Medulla oblongata (tissue), 1 donor: Measurements from ENCODE around the gene ANKRD53.

Experiments
- DNase-seq: peaks from one replicate; pipeline ENCODE4 v3.0.0-alpha.2; 2015; ENCODE audit errors: extremely low spot score

The ANKRD53 gene

DNA sequence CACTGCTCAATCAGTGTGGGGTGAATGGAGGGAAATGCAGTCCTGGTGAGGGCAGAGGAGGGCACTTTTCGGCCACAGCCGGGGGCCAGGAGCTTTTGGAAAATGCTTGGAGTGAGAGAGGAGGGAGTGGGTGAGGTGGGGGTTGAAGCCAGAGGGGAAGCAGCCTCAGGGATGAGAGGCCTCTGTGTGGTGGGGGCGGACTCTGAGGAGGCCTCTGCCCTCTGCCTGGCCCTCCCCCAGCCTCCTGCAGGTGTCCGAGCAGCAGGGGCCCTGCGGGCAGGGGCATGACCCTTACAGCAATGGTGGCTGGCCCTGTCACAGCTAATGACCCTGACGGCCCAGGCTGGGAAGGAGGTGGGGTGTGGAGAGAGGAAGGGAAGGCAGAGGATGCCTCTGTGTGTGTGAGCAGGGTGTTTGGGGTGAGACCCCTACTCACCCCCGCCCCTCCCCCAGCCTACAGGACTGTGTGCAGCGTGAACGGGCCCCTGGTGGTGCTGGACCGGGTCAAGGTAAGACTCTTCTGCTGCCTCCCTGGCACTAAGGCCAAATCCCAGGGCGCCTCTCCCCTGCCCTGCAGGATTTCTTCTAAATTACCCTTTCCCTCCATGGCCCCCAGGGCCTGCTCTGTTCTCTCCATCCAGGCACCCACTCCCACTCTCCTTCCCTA, 35.1 kb upstream of the ANKRD53 start:
- no peak for DNase-seq

DNA sequence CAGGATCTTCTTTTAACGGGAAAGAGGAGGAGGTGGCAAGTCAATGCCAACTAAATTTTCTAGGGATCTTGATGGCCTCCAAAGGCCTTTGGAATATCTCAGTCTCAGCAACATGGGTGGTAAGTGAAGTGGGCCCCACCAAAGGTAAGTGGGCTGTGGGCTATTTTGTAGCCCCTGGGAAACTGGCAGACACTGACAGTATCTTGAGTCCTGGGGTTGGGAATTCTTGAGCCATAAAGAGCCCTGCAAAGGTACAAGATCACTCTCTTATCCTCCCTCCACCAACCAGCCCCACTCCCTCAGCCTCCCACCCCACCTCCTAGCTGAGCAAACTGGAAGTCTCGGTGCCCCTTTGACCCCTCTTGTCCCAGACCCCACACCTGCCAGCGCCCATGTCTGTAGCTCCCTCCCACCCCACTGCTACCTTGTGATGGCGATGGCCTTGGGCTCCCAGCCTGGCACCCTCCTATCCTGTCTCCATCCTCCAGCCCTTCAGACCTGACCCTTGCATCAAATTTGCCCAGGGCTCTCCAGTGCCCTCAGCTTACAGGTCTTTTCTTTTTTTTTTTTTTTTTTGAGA, 34.2 kb upstream of the ANKRD53 start:
- DNase-seq, result no peak

DNA sequence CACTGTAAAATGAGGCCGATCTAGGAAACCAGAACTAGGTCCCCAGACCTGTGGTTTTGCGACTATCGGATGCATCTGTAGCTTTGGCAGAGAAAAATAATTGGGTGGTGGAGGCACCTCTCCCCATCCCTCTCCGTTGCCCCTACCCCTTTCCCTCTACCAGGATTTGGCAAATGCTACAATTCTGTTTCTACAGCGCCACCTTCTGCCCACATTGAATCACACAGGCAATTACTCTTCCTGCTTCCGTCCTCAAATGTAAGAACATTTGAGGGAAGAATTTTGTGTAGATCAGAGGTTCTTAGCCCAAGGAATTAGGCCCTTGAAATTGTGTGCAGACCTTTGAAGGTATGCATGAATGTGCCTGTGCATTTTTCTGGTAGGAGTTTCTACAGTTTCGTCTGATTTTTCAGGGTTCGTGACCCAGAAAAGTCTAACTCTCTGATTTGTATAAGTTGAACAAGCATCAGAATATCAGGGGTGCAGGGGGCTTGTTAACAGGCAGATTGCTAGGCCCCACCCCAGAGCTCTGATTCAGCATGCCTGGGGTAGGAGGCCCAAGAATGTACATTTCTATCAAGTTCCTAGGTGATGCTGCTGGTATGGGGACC, 31.5 kb upstream of the ANKRD53 start:
- DNase-seq, result peak; percentile 80

DNA sequence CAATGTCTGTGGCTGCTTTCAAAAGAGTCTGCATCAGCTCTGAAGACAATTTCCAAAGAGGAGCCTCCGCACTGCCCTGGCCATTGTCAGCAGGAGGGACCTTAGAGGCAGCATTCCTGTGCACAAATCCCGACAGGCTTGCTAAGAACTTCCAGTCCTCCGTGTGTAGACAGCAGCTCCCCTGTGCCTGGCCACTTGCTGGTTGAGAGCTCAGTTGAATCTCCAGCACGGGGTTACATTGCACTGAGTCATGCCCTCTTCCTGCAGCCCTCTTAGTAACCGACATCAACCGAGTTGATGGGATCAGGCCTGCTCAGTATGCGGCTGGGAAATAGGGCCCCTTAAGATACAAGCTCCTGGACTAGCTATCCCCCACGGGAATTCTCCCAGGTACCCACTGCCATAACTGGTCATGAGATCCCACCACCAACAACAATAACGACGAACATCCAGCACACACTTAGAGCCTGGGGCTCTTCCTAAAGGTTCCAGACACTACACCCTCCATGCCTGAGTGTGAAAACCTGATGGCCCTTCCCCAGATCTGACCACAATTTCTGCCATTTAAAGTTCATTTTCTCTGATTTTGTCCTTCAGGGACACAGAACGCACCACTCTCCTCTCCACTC, 30.8 kb upstream of the ANKRD53 start:
- DNase-seq, result no peak

DNA sequence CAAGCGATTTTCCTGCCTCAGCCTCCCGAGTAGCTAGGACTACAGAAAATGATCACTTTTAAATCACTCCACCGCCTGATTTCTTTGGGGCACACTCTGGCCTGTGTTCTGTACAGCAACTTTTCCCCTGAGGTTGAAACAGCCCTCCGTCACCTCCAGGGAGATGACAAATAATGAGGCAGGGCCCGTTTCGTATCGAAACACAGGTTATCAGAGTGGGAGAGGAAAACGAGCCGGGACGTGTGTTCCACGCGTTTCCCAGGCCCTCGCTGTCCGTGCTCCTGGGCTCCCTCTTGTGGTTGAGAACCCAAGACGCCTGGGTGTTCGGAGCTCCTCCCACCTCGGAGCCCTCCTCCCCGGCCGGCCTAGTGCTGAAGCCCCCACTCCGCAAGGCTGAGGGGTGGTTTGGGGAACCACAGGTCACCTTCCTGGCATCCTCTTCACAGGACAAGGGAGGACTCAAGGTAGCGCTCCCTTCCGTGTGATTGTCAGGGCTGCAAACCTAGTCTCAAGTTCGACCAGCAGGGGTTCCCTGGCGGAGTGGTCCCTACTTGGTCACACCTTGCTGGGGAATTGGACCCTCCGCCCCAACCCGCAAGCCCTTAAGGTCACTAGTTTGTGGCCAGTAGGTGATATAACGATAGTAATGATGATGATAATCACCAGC, 30.0 kb upstream of the ANKRD53 start:
- DNase-seq, result peak; percentile 87

DNA sequence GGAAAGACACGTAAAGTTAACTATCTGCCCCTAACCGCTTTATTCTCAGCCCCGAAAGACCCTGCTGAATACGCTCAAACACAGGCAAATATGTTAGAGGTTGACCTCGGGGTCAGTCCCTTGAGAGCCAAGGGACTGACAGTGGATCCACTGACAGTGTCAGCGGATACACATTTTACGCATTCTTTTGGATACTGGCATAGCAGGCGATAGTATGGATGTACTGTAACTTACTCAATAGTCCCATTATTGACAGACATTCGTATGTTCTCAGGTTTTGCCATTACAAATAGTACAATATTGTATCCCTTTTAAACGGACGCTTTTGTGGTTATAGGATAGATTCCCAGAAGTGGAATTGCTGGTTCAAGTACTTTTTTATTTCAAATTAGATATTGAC, 29.3 kb upstream of the ANKRD53 start:
- DNase-seq, result no peak

DNA sequence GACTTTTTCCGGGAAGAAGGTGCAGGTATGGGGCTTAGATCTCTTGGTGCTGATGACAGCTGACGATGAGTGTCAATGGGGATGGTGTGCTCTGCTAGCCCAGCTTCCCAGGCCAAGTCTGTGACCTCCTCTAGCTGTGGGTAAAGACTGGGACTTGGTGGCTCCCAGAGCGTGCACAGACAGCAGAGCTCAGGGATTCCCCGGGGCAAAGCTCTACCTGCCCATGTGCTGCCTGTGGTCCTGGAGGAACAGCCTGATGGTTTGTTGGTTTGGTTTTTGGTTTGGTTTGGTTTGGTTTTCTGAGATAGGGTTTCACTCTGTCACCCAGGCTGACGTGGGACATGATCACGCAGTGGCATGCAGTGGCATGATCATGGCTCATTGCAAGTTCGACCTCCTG, 23.5 kb upstream of the ANKRD53 start:
- DNase-seq, result no peak

DNA sequence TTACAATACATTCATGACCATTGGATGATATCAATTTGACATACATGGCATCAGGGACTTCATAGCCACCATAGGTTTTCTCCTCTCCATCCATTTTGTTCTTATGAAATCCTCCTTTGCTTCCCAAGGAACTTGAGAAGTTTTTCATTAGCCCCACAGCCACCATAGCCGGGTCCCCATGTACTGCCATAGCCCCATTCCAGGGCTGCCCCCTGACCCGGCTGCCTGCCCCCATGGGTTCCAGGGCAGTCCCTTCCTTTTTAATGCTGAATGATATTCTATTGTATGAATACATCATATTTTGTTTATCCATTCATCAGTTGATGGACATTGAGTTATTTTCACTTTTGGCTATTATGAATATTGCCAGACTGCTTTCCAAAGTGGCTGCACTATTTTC, 22.3 kb upstream of the ANKRD53 start:
- no peak for DNase-seq

DNA sequence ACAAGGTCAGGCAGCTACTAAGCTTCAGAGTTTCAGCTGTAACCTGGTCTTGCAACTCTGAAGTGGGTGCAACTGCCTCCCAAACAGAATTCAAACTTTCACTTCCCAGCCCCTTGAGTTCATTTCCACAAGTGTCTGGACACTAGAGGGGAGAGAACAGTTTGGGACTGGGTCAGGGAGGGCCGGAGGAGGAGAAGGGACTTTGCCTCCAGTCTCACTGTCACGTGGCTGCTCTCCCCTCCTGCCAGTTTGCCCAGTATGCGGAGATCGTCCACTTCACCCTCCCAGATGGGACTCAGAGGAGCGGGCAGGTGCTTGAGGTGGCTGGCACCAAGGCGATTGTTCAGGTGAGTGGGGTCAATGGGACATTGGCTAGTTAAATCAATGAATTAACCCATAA, 20.6 kb upstream of the ANKRD53 start:
- DNase-seq, result no peak

DNA sequence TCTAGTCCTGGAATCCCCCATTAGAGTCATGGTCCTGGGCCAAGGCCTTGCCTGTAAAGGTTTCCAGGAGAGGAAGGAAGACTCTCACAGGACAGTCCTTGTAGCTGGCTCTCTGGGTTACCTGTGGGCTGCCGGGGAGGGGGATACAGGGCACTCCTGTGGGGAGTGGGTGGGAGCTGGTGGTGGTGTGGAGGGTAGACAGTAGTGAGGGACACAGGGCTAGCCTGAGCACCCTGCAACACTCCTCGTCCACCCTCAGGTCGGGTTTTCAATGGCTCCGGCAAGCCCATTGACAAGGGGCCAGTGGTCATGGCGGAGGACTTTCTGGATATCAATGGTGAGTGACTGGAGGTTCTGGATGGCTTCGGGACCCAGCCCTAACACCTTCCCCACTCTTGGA, 19.7 kb upstream of the ANKRD53 start:
- DNase-seq, result no peak

DNA sequence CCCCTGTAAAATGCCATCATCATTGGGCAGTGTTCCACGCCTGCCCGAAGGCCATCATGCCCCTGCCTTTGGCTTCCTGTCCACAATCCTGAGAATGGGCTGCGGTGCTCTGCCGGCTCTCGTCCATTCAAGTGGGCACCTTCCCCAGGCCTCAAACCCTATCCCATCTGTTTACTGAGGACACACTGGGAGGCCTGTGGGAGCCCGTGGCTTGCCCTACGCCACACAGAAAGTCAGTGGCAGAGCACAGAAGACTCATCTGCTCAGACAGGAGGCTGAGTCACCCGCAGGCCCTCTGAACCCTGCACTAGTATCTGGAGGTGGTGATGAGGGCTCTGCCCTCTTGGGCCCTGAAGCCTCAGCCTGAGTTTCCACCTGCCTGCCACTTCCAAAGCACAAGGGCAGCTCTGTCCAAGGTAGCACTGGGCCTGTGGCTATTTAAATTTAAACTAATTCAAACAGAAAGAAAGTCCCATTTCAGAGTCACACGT, 19.1 kb upstream of the ANKRD53 start:
- DNase-seq, result no peak

DNA sequence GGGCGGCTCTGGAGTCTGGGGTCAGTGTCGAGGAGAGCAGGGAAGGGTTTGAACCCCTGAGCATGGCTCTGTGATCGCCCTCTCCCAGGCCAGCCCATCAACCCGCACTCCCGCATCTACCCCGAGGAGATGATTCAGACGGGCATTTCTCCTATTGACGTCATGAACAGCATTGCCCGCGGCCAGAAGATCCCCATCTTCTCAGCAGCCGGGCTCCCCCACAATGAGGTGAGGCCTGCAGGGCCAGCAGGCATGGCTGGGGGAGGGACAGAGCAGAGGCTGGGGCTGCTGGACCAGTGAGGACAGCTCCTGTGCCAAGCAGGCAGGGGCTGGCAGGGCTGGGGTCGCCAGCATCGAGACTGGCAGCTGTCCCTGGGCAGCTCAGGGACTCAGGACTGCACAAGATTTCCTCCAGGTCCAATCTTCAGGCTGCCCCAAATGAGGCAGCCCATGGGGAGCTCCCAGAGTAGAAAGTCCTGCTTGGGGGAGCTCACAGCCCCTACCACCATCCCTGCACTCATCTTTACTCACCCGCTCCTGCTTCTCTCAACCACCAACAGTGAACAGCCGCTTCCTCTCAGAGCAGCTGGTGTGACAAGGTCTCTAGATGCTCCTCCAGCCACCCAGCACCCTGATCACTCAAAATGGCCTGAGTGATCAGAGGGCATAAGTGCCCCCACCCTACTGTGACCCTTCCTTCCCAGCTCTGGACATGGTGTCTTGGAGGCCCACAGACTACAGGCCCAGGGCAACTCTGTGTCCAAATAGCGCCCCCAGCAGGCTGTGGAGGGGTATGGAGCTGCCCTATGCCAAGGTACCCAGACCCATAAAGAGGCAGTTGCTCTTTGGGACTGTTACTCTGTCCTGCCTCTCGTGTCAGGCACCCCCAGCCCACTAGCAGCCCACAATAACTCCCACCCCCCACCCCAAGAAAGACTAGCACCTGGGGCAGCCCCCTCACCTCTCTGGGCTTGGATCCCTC, 18.3 kb upstream of the ANKRD53 start:
- no peak for DNase-seq

DNA sequence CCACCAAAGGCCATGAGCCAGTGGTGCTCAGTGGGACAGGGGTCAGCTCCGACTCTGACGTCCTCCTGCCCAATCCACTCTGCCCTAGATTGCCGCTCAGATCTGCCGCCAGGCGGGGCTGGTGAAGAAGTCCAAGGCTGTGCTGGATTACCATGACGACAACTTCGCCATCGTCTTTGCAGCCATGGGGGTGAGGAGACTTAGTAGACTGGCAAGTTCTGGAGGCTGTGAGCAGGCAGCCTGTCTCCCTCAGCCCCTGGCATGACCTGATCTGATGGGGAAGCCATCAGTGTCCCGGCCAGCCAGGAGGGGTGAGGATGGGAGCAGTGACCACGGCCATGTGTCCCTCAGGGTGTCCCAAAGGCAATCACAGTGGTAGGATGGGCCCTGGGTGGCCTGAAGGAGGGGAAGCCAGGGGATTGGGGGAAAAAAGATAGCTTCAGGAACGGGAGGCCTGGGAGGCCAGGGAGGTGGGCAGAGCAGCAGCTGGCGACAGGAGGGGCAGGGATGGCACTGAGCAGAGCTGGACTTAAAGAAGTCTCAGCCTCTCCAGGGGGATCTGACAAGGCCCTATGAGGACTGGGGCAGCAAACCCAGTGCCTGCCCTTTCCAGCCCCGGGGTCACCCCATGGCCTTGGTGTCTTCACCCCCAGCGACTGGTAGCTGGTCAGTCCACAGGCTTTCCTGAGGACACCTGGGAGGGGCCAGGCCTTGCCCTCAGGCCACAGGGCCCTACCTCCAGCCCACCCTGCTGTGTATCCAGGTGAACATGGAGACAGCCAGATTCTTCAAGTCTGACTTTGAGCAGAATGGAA, 17.4 kb upstream of the ANKRD53 start:
- DNase-seq, result no peak

DNA sequence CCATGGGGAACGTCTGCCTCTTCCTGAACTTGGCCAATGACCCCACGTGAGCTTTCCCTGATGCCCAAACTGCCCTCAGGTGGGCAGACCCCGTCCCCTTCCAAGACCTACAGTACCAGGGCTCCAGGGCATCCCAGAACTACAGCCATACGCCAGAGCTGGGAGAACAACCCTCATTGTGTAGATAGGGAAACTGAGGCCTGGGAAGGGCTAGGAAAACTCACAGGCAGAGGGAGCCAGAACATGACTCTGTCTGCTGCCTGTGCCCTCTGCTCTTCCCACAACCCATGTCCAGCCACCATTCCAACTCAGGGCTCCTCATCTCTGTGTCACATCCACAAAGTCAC, 16.8 kb upstream of the ANKRD53 start:
- DNase-seq, result no peak

DNA sequence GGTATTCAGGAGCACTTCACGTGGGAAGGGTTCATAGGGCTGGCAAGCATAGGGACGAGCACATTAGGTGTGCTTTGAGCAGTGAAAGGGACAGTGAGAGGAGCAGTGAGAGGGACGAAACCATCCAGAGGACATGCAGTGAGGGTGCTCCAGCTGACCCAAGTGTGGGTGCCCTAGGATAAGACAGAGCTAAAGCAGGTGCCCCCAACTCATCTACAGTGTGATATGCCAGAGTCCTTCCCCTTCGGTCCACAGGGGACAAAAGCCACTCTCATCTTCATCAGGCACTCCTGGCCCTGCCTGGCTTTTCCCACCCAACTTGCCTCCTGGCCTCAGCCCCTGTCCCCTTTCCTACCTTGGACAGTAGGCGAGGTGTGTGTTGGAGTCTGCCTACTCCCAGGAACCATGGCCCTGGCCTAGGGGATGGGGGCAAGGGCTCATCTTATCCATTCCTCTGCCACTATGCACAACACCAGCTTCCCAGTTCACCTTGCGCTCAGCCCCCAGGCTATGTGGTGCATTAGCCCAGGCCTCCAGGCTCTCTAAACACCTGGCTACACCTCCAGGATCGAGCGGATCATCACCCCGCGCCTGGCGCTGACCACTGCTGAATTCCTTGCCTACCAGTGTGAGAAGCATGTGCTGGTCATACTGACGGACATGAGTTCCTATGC, 16.1 kb upstream of the ANKRD53 start:
- DNase-seq, result no peak

DNA sequence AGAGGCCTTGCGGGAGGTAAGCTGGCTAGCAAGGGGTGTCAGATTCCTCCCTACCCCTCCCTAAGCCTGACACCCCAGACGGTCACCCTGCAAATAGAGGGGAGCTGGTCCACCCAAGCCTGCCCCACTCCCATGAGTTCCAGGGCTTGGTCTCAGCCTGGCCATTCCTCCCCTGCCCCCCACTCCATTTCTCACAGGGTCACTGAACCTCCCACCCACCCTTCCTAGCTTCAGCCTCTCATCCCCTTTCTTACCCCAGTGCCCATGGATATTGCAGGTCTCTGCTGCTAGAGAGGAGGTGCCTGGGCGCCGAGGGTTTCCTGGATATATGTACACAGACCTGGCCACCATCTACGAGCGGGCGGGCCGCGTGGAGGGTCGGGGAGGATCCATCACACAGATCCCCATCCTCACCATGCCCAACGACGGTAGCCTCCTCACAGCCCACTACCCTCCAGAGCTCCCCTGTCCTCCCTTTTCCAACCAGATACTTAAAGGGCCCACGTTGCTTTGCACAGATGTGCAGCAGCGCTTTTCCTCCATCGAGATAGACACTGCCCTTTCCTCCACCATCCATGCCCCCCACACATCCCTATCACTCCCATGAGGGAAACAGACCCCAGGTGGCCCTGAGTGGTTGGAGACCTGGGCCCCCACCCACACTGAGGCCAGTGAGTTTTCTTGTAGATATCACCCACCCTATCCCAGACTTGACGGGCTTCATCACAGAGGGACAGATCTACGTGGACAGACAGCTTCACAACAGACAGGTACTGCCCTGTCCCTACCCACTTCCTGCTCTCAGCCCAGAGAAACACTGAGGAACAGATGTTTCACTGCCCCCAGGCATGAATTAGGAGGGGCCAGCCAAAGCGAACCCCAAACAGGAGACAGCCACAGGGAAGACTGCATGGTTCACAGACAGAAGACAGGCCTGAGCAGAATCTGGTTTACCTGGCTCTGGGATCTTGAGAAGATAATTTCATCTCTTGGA, 15.2 kb upstream of the ANKRD53 start:
- no peak for DNase-seq

DNA sequence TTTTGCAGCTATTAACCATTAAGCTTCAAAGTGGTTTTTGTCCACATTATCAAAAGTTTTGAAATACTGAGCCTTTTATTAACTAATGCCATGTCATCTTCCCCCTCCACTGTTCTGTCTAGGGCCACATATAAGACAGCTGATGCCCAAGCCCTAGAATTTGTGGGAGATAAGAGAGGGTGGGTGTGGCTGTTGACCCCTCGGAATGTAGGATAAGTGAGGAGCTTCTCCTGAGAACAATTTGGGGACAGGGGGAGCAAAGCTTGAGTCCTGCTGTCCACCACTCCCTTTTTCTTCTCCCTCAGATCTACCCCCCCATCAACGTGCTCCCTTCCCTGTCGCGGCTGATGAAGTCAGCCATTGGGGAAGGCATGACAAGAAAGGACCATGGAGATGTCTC, 14.3 kb upstream of the ANKRD53 start:
- DNase-seq, result no peak

DNA sequence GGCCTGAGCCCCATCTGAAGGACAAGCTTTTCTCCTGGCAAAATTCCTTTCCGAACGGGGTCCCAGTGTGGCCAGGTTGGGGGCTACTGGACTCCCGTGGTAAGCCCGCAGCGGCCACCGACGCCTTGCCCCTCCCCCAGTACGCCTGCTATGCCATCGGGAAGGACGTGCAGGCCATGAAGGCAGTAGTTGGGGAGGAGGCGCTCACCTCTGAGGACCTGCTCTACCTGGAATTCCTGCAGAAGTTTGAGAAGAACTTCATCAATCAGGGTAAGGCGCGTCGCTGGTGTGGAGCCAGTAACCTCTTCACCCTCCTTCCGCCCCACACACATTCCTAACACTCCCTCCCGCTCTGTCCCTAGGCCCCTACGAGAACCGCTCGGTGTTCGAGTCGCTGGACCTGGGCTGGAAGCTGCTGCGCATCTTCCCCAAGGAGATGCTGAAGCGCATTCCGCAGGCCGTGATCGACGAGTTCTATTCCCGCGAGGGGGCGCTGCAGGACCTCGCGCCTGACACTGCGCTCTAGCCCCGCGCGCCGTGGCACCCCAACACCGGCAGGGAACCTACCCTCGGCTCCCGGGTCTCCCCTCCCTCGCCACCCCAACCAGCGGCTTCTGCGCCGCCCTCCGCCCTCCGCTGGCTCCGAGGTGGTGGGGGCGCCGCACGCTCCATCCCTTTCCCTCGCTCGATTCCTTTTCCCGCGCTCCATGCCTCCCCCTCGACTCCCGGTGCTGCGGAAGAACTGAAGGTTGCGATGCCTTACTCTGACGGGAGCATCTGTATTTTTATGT, 13.6 kb upstream of the ANKRD53 start:
- peak; percentile 71 for DNase-seq
